Cardiac septum (tissue), 1 donor: Measurements from ENCODE around the gene TMEM147. TPM values are rescaled to one million over a fixed set of nuclear protein-coding genes. Genes with fewer than 3 reads are reported as not detected.

Experiments used
- DNase-seq: peaks from one replicate; pipeline ENCODE4 v3.0.0-alpha.2; 2020; ENCODE audit warnings: low spot score
- intact Hi-C: fragments of 100-400 bp; cut with DNase I; formaldehyde crosslinking; loops from one replicate; pipeline ENCODE4 v1.14.0; 2022
- long read RNA-seq: library from polyadenylated mRNA; unstranded; transcript quantifications from one replicate; pipeline ENCODE4 v2.0.0, GENCODE V29; 2021
- total RNA-seq: library from RNA; stranded (reverse); fragmentation: NEBNext Ultra II Directional; extraction: Animal tissue kit (Norgen Biotek cat#: 25700); gene quantifications from one replicate; pipeline ENCODE4 v1.2.1, GENCODE V29; 2021
- donor health status: DM: no; HTN: no; CAD: no.

TMEM147 gene
- 64.4 TPM for total RNA-seq
- long read RNA-seq, transcript TMEM147-201 (7 exons, 899 nt), result major isoform, 67 of 79 reads
- long read RNA-seq, transcript TMEM147-202 (6 exons, 935 nt), result minor isoform, 6 of 79 reads
- long read RNA-seq, partial matches to known transcripts, result 3 of 79 reads
- long read RNA-seq, other reads (novel, unspliced or antisense), result 2 of 79 reads

GRCh38 chr19:35545001-35545854 lies at the start of gene TMEM147:
Gene TMEM147 (plus strand): TSS chr19:35545626. CDS start chr19:35545740, 114 bp downstream.
- intact Hi-C loops, result loop anchor here (5.0 kb wide), 3 partner anchors 67 to 172 kb away; partner anchors contain the start of genes HAUS5 and KMT2B

GRCh38 chr19:35497406-35497805 lies 48.0 kb upstream of the TMEM147 start:
- DNase-seq, result no peak
- intact Hi-C loops, result no loop called here

More at GRCh38 chr19:35545001-35545854, at the start of gene TMEM147:
- DNase-seq, result peak; percentile 95

- intact Hi-C loops, result no loop called here
- DNase-seq, result no peak
These were observed 47.2 kb upstream of the TMEM147 start for GRCh38 chr19:35498220-35498619.

- intact Hi-C loops, result no loop called here
- no peak for DNase-seq
These were observed 46.4 kb upstream of the TMEM147 start for GRCh38 chr19:35498984-35499527.

- DNase-seq, result no peak
- intact Hi-C loops, result no loop called here
These were observed 44.8 kb upstream of the TMEM147 start for GRCh38 chr19:35500611-35501010.

- DNase-seq, result no peak
- intact Hi-C loops, result no loop called here
These were observed 43.7 kb upstream of the TMEM147 start for GRCh38 chr19:35501684-35502083.

GRCh38 chr19:35502751-35503150 lies 42.7 kb upstream of the TMEM147 start:
- intact Hi-C loops, result no loop called here
- no peak for DNase-seq

GRCh38 chr19:35506011-35506410 lies 39.4 kb upstream of the TMEM147 start:
- DNase-seq, result no peak
- intact Hi-C loops, result no loop called here

- no peak for DNase-seq
- intact Hi-C loops, result no loop called here
These were observed 37.9 kb upstream of the TMEM147 start for GRCh38 chr19:35507561-35507960.

GRCh38 chr19:35508129-35508528 lies 37.3 kb upstream of the TMEM147 start:
- no peak for DNase-seq
- intact Hi-C loops, result no loop called here

GRCh38 chr19:35509018-35509652 lies 36.3 kb upstream of the TMEM147 start:
- no peak for DNase-seq
- intact Hi-C loops, result no loop called here

- DNase-seq, result peak; percentile 82
- intact Hi-C loops, result no loop called here
These were observed 35.4 kb upstream of the TMEM147 start for GRCh38 chr19:35509861-35510625.

GRCh38 chr19:35510626-35510964 lies 34.8 kb upstream of the TMEM147 start:
- DNase-seq, result no peak
- intact Hi-C loops, result no loop called here

- DNase-seq, result no peak
- intact Hi-C loops, result no loop called here
These were observed 34.1 kb upstream of the TMEM147 start for GRCh38 chr19:35511337-35511736.

GRCh38 chr19:35512831-35513627 lies 32.4 kb upstream of the TMEM147 start:
- intact Hi-C loops, result no loop called here
- DNase-seq, result no peak

GRCh38 chr19:35513628-35514281 lies 31.7 kb upstream of the TMEM147 start, which contains the start of gene DMKN:
Gene DMKN (minus strand): TSS chr19:35513649. CDS start chr19:35513475, 174 bp downstream.
- DNase-seq, result no peak
- intact Hi-C loops, result no loop called here

GRCh38 chr19:35514282-35514809 lies 31.1 kb upstream of the TMEM147 start:
- intact Hi-C loops, result no loop called here
- DNase-seq, result no peak

- DNase-seq, result no peak
- intact Hi-C loops, result no loop called here
These were observed 29.1 kb upstream of the TMEM147 start for GRCh38 chr19:35516310-35516709.
